OCI-LY1 (cell line): ENCODE results near the gene TEX30.

ENCODE experiments used
- EZH2 ChIP-seq: fragments of 200-600 bp; sonication (generic), shearing (Covaris generic); IDR thresholded peaks from 2 replicates; pipeline ENCODE4 v1.8.0; 2017; ENCODE audit warnings: borderline replicate concordance, mixed run types, mild to moderate bottlenecking, antibody characterized with exemption, low read length, moderate library complexity, mixed read lengths
- TF ChIP-seq, protein P1 (sequence below): fragments of 200-600 bp; sonication (generic), shearing (Covaris generic); IDR thresholded peaks from 2 replicates; pipeline ENCODE4 v1.5.1; 2017; ENCODE audit warnings: mild to moderate bottlenecking, antibody characterized with exemption, low read length, moderate library complexity, mixed read lengths

DNA sequence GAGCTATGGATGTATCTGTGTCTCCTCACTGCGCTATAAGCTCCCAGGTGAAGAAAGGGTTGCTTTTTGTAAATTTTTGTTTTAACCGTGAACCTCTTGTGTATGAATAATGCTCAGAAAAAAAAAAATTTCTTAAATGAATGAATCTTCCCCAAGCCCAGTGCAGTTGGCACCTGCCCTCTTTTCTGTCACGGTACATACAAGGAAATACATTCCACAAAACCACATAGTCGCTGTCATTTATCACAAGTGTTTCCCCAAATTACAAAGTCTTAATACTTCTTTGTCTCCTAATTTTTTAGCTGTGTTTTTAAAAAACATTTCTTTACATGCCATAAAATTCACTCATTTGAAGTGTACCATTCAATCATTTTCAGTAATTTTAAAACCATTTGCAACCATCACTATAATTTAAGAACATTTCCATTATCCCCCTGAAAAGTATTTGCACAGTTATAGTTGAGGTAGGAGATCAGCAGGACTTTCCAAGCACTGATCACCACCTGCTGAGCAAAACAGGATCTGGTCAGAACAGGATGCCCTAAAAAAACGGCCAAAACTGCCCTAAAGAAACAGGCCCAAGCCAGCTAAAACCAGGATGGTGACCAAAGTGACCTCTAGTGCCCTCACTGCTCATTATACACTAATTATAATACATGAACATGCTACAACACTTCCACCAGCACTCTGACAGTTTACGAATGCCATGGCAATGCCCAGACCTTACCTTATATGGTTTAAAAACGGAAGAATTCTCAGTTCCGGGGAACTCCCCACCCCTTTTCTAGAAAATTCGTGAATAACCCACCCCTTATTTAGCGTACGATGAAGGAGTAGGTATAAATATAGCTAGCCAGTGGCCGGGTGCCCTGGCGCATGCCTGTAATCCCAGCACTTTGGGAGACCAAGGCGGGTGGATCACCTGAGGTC, 1.3 kb upstream of the TEX30 start:
- TF ChIP-seq EZH2 = no peak
- TF ChIP-seq, protein P1, sequence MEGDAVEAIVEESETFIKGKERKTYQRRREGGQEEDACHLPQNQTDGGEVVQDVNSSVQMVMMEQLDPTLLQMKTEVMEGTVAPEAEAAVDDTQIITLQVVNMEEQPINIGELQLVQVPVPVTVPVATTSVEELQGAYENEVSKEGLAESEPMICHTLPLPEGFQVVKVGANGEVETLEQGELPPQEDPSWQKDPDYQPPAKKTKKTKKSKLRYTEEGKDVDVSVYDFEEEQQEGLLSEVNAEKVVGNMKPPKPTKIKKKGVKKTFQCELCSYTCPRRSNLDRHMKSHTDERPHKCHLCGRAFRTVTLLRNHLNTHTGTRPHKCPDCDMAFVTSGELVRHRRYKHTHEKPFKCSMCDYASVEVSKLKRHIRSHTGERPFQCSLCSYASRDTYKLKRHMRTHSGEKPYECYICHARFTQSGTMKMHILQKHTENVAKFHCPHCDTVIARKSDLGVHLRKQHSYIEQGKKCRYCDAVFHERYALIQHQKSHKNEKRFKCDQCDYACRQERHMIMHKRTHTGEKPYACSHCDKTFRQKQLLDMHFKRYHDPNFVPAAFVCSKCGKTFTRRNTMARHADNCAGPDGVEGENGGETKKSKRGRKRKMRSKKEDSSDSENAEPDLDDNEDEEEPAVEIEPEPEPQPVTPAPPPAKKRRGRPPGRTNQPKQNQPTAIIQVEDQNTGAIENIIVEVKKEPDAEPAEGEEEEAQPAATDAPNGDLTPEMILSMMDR = no peak
